Activated T-cell treated with anti-CD3 and anti-CD28 coated beads, Interleukin-2, amount 50 U/mL, for 24 hours (primary cell): ENCODE results near the gene MACROD2.
A peak's percentile ranks its signal among the peaks of the same experiment; 100 is the strongest.

Experiments used
- DNase-seq: peaks from one replicate; pipeline ENCODE4 v3.0.0-alpha.2; 2020
- H3K27ac Mint-ChIP-seq: 2 replicates; pipeline ENCODE4 v1.8.0; 2020; ENCODE audit warnings: mild to moderate bottlenecking, mixed read lengths
- H3K27me3 Mint-ChIP-seq: 2 replicates; pipeline ENCODE4 v1.8.0; 2020; ENCODE audit warnings: mixed read lengths
- H3K36me3 Mint-ChIP-seq: 2 replicates; pipeline ENCODE4 v1.8.0; 2020; ENCODE audit warnings: low read depth, mixed read lengths
- H3K4me1 Mint-ChIP-seq: 2 replicates; pipeline ENCODE4 v1.8.0; 2020; ENCODE audit warnings: low read depth, mixed read lengths
- H3K4me3 Mint-ChIP-seq: 2 replicates; pipeline ENCODE4 v1.8.0; 2020; ENCODE audit warnings: mild to moderate bottlenecking, moderate library complexity, mixed read lengths
- H3K9me3 Mint-ChIP-seq: 2 replicates; pipeline ENCODE4 v1.8.0; 2020; ENCODE audit warnings: mixed read lengths

Gene MACROD2

DNA sequence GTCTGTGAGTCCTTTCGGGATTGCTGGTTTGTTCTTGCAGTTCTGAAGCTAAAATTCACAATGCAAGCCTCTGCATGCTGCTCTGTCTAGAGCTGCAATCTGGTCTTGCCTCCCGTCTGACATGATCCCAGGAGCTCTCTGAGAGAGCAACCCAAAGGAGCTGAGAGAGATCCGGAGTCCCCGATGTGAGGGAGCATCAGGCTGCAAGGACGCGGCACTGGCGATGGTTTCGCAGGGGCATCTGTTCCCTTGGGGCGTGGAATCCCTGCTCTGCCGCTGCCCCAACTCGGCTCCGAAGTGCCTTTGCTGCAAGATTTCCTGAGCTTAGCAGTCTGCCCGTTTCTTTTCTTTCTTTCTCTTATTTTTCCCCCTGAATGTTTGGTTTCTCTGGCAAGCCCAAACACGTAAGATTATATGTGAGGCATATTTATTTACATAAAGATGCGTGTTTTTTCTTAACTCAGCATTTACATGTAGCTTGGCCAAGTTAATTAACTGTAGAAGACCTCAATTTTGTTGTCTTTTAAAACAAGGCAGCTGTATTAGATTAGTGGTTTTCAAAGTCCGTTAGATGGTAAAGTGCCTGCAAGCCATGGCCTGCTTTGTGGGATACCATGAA lies 1704.9 kb downstream of the MACROD2 start:
- H3K4me3 Mint-ChIP-seq, result no peak overlapping the region
- H3K27ac Mint-ChIP-seq, result no peak overlapping the region
- DNase-seq, result no peak
- H3K36me3 Mint-ChIP-seq, result no peaks in the 10 kb centered on the region
- H3K9me3 Mint-ChIP-seq, result peaks cover 9% of the 10 kb centered on the region
- H3K4me1 Mint-ChIP-seq, result no peaks in the 10 kb centered on the region
- no peaks in the 10 kb centered on the region for H3K27me3 Mint-ChIP-seq

DNA sequence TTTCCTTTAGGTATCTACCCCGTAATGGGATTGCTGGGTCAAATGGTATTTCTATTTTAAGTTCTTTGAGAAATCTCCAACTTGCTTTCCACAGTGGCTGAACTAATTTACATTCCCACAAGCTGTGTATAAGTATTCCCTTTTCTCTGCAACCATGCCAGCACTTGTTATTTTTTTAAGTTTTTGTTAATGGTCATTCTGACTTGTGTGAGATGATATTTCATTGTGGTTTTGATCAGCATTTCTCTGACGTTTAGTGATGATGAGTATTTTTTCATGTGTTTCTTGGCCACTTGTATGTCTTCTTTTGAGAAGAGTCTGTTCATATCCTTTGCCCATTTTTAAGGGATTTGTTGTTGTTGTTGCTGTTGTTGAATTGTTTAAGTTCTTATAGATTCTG lies 1706.8 kb downstream of the MACROD2 start:
- no peak for DNase-seq

DNA sequence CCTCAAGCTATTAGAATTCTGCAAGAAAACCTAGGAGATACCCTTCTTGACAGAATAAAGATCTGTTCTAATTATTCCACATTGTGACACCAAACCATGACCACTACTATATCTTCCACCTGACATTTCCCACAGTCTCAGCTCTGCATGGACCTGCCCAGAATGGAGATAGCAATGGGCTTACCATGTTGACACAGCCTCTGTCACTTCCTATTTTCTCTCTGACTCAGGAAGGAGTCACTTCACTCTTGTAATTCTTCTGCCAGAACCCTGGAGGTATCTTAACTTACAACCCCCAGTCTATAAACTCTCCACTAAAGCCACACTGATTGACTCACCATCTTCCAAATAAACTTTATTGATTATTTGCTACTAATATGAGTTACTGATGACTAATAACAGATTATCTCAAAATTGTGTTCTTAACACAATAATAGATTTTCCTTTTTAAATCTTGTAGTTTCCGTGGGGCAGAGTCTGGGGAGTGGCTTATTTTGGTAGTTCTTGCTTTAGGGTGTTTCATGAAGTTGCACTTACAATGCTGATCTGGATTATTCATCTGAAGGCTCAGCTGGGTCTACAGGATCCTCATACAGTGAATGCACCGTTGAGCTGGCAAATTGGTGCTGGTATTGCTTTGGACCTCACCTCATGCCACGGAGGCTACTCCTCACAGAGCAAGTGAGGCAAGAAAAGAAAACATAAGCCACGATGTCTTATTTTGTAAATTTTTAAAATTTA lies 1708.0 kb downstream of the MACROD2 start:
- no peak overlapping the region for H3K27ac Mint-ChIP-seq

More for the DNA sequence above, 1706.8 kb downstream of the MACROD2 start:
- no peak overlapping the region for H3K4me3 Mint-ChIP-seq
- no peaks in the 10 kb centered on the region for H3K27me3 Mint-ChIP-seq
- no peaks in the 10 kb centered on the region for H3K4me1 Mint-ChIP-seq
- no peaks in the 10 kb centered on the region for H3K36me3 Mint-ChIP-seq
- peaks cover 6% of the 10 kb centered on the region for H3K9me3 Mint-ChIP-seq
- no peak overlapping the region for H3K27ac Mint-ChIP-seq

DNA sequence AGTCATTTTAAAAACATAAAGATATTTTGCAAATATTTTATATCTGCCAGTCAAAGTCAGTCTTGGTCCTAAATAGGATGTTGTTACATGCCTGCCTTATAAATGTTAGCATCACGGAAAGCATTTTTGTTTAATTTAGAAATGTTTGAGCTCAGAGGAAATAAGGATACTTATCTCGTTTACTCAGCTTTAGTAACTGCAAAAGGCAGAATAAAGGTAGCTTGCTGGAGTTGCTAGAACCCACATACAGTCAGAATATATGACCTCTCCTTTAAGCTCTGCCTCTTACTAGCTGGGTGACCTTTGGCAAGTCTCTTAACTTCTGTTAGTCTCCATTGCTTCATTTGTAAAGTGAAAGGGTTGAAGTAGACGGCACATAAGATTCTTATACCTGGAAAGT lies 1710.7 kb downstream of the MACROD2 start:
- Mint-ChIP-seq H3K27me3 (no peaks in the 10 kb centered on the region), H3K9me3 (peaks cover 6% of the 10 kb centered on the region), H3K4me1 (no peaks in the 10 kb centered on the region), H3K27ac (no peak overlapping the region), H3K4me3 (no peak overlapping the region), H3K36me3 (no peaks in the 10 kb centered on the region)
- no peak for DNase-seq

More for the DNA sequence above, 1708.0 kb downstream of the MACROD2 start:
- Mint-ChIP-seq H3K9me3 (peaks cover 6% of the 10 kb centered on the region), H3K4me1 (no peaks in the 10 kb centered on the region), H3K36me3 (no peaks in the 10 kb centered on the region), H3K4me3 (no peak overlapping the region), H3K27me3 (no peaks in the 10 kb centered on the region)
- DNase-seq, result no peak

DNA sequence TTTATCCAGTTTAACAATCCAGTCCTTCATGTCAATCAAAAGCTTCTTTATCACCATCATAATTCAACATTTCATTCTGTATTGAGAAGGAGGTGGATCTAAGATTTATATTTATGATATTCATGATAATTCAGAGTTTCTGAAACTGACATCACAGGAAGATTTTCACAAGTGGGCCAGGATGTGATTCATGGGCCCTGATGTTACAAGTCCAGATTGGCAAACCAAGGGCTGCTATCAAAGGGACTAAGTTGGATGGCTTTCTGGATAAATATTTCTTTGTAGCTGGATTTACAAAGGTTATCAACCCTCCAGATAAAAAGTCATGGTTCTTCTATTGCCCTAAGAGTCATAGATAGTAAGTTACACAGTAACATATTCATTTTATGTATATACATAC lies 1711.4 kb downstream of the MACROD2 start:
- DNase-seq, result no peak
- Mint-ChIP-seq H3K4me3 (no peak overlapping the region), H3K36me3 (no peaks in the 10 kb centered on the region), H3K27ac (no peak overlapping the region), H3K9me3 (peaks cover 6% of the 10 kb centered on the region), H3K4me1 (no peaks in the 10 kb centered on the region), H3K27me3 (no peaks in the 10 kb centered on the region)

DNA sequence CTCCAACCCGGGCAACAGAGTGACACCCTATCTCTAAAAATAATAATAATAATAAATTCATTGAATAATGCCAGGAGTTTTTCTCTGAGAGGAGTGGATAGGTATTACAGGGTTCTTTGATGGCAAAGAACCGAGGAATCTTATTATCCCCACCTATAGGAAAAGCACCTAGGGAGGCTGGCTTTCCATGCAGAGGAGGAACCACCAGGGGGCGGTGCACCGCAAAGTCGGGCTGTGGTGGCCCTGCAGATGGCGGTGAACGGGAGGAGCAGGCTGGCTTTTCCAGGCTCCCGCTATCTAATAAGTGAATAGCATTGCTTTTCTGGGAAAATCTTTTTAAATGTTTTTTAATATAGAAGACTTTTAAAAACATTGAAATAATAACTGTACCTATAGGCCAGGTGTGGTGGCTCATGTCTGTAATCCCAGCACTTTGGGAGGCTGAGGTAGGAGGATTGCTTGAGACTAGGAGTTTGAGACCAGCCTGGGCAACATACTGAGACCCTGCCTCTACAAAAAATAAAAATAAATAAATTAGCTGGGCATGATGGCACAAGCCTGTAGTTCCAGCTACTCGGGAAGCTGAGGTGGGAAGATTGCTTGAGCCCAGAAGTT lies 1713.8 kb downstream of the MACROD2 start:
- Mint-ChIP-seq H3K27ac (no peak overlapping the region), H3K9me3 (peaks cover 1% of the 10 kb centered on the region), H3K4me3 (no peak overlapping the region), H3K27me3 (no peaks in the 10 kb centered on the region), H3K36me3 (no peaks in the 10 kb centered on the region), H3K4me1 (no peaks in the 10 kb centered on the region)
- DNase-seq, result peak; percentile 42

DNA sequence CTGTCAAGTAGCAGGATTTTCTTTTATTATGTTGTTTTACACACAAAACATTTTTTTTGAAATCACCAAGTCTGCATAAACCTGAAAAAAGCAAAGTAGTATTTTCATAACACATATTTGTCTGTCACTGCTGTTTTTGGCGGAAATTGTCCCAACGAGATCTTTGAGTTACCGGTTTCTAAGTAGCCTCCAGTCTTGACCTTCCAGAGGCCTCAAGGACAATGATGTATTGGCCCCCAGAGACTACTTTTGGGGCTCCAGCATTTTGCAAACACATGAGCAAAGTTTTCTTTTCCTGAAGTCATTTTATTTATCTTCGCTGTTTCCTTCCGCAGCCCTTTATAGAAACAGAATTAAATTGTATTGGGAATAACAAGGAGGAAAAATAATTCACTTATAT lies 1715.3 kb downstream of the MACROD2 start:
- Mint-ChIP-seq H3K4me1 (no peaks in the 10 kb centered on the region), H3K36me3 (no peaks in the 10 kb centered on the region), H3K4me3 (no peak overlapping the region), H3K27me3 (no peaks in the 10 kb centered on the region), H3K27ac (no peak overlapping the region), H3K9me3 (no peaks in the 10 kb centered on the region)
- no peak for DNase-seq

DNA sequence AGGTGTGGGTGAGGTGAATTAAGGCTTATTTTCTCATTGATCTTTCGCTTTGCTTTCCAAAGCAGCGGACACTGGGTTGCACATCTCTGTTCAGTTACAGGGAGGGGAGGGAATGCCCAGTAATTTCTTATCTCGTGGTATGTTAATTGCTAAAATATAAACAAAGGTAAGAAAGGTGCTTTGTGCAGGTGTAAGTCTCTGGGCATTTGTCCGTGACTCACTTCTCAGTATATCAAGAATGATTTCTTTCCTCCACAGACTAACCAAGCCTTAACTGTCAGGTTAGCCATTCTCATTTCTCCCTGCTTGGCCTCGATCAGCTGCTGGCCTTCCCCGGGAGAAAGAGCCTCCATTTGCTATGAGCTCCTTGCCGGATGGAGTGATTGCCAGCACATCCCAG lies 1715.9 kb downstream of the MACROD2 start:
- Mint-ChIP-seq H3K27me3 (no peaks in the 10 kb centered on the region), H3K4me1 (no peaks in the 10 kb centered on the region), H3K4me3 (no peak overlapping the region), H3K9me3 (no peaks in the 10 kb centered on the region), H3K27ac (no peak overlapping the region), H3K36me3 (no peaks in the 10 kb centered on the region)
- no peak for DNase-seq

DNA sequence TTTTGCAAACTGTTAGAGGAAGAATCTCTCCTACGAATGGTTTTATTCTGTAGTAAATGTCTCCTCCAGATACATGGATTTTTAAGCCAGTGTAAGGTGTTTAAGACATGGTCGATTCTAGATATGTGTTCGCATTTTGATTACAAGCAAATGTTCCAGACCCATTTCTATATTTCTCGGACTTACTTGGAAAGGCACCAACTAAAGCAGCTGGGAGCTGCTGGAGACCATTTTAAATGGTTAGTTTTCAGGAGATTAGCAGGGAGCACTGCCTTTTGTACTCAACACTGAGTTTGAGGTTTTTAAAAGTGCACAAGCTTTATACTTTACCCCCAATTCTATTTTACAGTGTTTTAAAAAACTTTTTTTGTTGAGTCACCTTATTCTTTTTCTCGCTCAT lies 1720.9 kb downstream of the MACROD2 start:
- no peak overlapping the region for H3K4me3 Mint-ChIP-seq
- H3K36me3 Mint-ChIP-seq, result no peaks in the 10 kb centered on the region
- no peaks in the 10 kb centered on the region for H3K4me1 Mint-ChIP-seq

DNA sequence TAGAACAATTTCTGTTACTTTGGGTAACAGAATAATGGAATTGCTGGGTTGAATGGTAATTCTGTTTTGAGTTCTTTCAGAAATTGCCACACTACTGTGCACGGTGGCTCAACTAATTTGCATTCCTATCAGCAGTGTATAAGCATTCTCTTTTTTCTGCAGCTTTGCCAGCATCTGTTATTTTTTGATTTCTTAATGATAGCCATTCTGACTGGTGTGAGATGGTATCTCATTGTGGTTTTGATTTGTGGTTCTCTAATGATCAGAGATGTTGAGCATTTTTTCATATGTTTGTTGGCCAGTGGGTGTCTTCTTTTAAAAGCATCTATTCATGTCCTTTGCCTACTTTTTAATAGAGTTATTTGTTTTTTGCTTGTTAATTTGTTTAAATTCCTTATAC lies 1731.1 kb downstream of the MACROD2 start:
- H3K27me3 Mint-ChIP-seq, result no peaks in the 10 kb centered on the region
- peaks cover 25% of the 10 kb centered on the region for H3K9me3 Mint-ChIP-seq
- H3K4me3 Mint-ChIP-seq, result no peak overlapping the region
- no peak overlapping the region for H3K27ac Mint-ChIP-seq
- H3K4me1 Mint-ChIP-seq, result no peaks in the 10 kb centered on the region
- no peak for DNase-seq
- no peaks in the 10 kb centered on the region for H3K36me3 Mint-ChIP-seq

More for the DNA sequence above, 1720.9 kb downstream of the MACROD2 start:
- Mint-ChIP-seq H3K27ac (no peak overlapping the region), H3K27me3 (no peaks in the 10 kb centered on the region), H3K9me3 (peaks cover 2% of the 10 kb centered on the region)
- no peak for DNase-seq

DNA sequence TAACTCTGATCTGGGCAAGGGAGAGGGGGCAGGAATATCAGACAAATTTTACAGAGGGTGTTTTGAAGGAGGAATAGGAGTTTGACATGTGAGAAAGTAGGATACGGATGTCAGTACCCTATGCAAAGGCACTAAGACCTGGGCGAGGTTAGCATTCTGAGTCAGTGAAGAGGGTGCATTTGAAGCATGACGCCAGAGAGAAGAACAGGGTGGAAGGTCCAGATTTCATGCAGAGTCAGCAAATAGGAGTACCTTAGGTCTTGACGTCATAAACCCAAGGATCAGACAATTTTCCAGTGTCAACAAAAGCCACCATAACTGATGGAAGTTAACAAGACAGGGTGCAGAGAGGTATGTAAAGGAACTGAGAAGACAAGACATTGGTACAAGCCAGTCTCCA lies 1738.7 kb downstream of the MACROD2 start:
- DNase-seq, result no peak
- Mint-ChIP-seq H3K36me3 (no peaks in the 10 kb centered on the region), H3K4me3 (no peak overlapping the region), H3K9me3 (peaks cover 14% of the 10 kb centered on the region), H3K27me3 (no peaks in the 10 kb centered on the region), H3K27ac (no peak overlapping the region), H3K4me1 (no peaks in the 10 kb centered on the region)

DNA sequence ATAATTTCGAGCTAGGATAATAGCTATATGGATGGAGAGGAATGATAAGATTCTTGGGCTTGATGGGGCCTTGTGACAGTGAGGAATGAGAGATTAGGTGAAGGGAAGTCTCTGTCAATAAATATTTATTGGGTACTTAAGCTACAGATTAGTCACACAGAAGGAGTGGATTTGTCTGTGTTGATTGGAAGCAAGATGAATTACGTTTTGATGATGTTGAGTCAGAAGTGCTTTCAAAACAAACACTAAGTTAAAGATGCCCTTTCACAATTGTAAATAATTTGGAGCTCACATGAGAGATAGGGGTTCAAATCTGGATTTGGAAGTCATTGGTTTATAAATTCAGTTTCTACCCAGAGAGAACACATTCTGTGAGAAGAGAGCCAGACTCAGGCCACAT lies 1743.7 kb downstream of the MACROD2 start:
- Mint-ChIP-seq H3K36me3 (no peaks in the 10 kb centered on the region), H3K4me1 (no peaks in the 10 kb centered on the region), H3K9me3 (peaks cover 2% of the 10 kb centered on the region), H3K4me3 (no peak overlapping the region), H3K27me3 (no peaks in the 10 kb centered on the region), H3K27ac (no peak overlapping the region)
- DNase-seq, result no peak

DNA sequence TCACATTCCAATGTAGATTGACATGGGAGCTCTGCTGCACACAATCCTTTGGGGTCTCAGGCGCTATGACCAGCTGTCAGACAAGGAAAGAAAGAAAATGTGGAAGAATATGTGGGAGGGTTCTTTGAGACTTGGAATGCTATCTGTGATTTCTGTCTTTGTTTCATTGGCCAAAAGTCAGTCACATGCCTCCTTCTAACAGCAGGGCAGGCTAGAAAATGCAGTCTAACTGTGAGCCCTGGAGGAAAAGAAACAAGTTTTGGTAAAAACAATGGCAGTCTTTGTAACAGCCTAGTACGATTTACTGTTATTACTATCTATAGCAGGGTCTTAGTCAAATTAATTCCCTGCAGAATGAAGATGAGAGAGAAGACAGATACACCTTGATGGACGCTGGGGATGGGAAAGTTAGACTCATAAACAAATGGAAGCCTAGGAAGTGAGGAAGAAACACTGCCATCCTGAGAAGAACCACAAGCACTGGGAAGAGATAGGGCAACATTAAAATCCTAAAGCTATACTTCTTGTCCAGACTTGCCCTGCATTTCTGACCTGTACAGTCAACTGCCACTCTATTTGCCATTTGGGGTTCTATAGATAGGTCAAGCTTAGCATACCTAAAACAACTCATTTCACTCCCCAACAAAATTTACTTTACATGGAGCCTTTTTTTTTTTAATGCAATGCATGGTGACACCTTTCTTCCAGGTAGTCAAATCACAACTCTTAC lies 1744.9 kb downstream of the MACROD2 start:
- Mint-ChIP-seq H3K27ac (no peak overlapping the region), H3K4me3 (no peak overlapping the region), H3K36me3 (no peaks in the 10 kb centered on the region), H3K27me3 (no peaks in the 10 kb centered on the region), H3K9me3 (peaks cover 2% of the 10 kb centered on the region), H3K4me1 (no peaks in the 10 kb centered on the region)
- no peak for DNase-seq

DNA sequence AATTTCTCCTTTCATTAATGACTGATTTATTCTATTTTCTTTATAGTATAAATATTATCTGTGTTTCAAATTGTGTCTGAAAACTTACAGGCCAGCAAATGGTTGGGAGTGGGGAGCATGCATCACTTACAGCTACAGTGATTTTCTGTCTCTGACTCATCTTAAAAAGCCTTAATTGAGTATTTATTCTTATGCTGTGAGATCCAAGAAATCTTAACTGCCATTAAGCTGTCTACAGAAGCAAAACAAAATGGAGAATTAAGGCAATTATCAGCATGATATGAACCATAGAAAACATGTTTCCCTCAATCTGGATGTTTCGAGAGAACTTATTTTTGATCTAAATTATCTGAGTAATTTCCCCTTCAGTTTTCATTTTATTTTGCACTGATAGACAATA lies 1746.8 kb downstream of the MACROD2 start:
- Mint-ChIP-seq H3K4me3 (no peak overlapping the region), H3K4me1 (no peaks in the 10 kb centered on the region), H3K9me3 (peaks cover 6% of the 10 kb centered on the region), H3K27me3 (no peaks in the 10 kb centered on the region), H3K27ac (no peak overlapping the region), H3K36me3 (no peaks in the 10 kb centered on the region)
- DNase-seq, result no peak

DNA sequence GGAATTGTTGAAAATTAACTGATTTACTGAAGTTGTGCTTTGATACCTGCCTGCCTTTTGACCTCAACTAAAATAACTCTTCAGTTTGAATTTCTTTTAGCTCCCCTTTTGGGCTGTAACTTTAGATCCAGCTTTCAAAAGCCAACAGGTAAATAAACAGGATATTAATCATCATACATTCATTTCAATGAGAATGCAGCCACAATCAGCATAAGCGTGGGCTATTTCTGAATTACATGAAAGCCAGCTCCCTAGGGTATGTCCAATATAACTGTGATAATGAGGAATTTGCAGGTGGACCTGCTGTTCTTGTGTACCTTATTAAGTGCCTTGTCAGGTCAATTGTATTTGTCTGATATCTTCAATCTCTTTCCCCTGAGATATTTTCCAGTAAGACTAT lies 1747.3 kb downstream of the MACROD2 start:
- Mint-ChIP-seq H3K27me3 (no peaks in the 10 kb centered on the region), H3K27ac (no peak overlapping the region)

More for the DNA sequence above, 1747.3 kb downstream of the MACROD2 start:
- Mint-ChIP-seq H3K4me1 (no peaks in the 10 kb centered on the region), H3K9me3 (peaks cover 6% of the 10 kb centered on the region), H3K4me3 (no peak overlapping the region), H3K36me3 (no peaks in the 10 kb centered on the region)
- no peak for DNase-seq
